PFSK-1 (cell line): ENCODE data around the gene SPATA6L.

Experiments
- POLR2AphosphoS5 ChIP-seq: IDR thresholded peaks from 2 replicates; pipeline ENCODE4 v1.6.1; 2012; ENCODE audit warnings: low read depth, mild to moderate bottlenecking, control low read depth, low read length, moderate library complexity
- REST ChIP-seq, 2 experiments: IDR thresholded peaks; 2 replicates each; pipeline versions ENCODE4 v1.6.1 to v1.8.0; 2011 to 2012; ENCODE audit warnings: low read depth in 2 of 2, low read length in 2 of 2, control low read depth in 1 of 2, inconsistent platforms in 1 of 2, mild to moderate bottlenecking in 1 of 2, moderate library complexity in 1 of 2; ENCODE audit not compliant: insufficient read depth in 1 of 2
- TAF1 ChIP-seq: IDR thresholded peaks from 2 replicates; pipeline ENCODE4 v1.6.1; 2012; ENCODE audit warnings: low read length, control low read depth, borderline replicate concordance; ENCODE audit not compliant: insufficient read depth

- TF ChIP-seq POLR2AphosphoS5 (no peak), TAF1 (no peak), REST (IDR thresholded peaks at IDR 0.05; ENCODE audit: insufficient read depth in 1 of 2, low read depth in 2 of 2, low read length in 2 of 2) (no peak)
These were observed 51.0 kb downstream of the SPATA6L start for GRCh38 chr9:4615251-4615650.
